ENCODE data around the gene SLC1A5.
A peak's percentile ranks its signal among the peaks of the same experiment; 100 is the strongest.
"Not testable (repeated sequence)": the region's sequence is repeated elsewhere in the genome, so short reads cannot be mapped to it uniquely, and the experiment has no call there.

SLC1A5 gene

GRCh38 chr19:46776927-46777911 lies 11.2 kb downstream of the SLC1A5 start:
- no peak for TF ChIP-seq CTCF (conservative IDR thresholded peaks at IDR 0.05; ENCODE audit: low read depth, low read length)
- DNase-seq (ENCODE audit: low read depth) = no peak

GRCh38 chr19:46775642-46776258 lies 12.6 kb downstream of the SLC1A5 start:
- DNase-seq (ENCODE audit: low read depth) = no peak
- no peak for TF ChIP-seq CTCF (conservative IDR thresholded peaks at IDR 0.05; ENCODE audit: low read depth, low read length)
- H3K4me3 ChIP-seq (ENCODE audit: low read depth, low read length) = no peak overlapping the region

More at GRCh38 chr19:46776927-46777911, 11.2 kb downstream of the SLC1A5 start:
- H3K4me3 ChIP-seq (ENCODE audit: low read depth, low read length) = no peak overlapping the region

GRCh38 chr19:46773018-46773399 lies 15.4 kb downstream of the SLC1A5 start:
- TF ChIP-seq CTCF (conservative IDR thresholded peaks at IDR 0.05; ENCODE audit: low read depth, low read length) = no peak
- DNase-seq (ENCODE audit: low read depth) = no peak

GRCh38 chr19:46772170-46773017 lies 16.0 kb downstream of the SLC1A5 start:
- no peak overlapping the region for H3K4me3 ChIP-seq (ENCODE audit: low read depth, low read length)
- TF ChIP-seq CTCF (conservative IDR thresholded peaks at IDR 0.05; ENCODE audit: low read depth, low read length) = no peak
- no peak for DNase-seq (ENCODE audit: low read depth)

More at GRCh38 chr19:46773018-46773399, 15.4 kb downstream of the SLC1A5 start:
- no peak overlapping the region for H3K4me3 ChIP-seq (ENCODE audit: low read depth, low read length)

- not testable (repeated sequence) for DNase-seq (ENCODE audit: low read depth); H3K4me3 ChIP-seq (ENCODE audit: low read depth, low read length)
Observed at GRCh38 chr19:46768746-46769145, 19.6 kb downstream of the SLC1A5 start.

DNA sequence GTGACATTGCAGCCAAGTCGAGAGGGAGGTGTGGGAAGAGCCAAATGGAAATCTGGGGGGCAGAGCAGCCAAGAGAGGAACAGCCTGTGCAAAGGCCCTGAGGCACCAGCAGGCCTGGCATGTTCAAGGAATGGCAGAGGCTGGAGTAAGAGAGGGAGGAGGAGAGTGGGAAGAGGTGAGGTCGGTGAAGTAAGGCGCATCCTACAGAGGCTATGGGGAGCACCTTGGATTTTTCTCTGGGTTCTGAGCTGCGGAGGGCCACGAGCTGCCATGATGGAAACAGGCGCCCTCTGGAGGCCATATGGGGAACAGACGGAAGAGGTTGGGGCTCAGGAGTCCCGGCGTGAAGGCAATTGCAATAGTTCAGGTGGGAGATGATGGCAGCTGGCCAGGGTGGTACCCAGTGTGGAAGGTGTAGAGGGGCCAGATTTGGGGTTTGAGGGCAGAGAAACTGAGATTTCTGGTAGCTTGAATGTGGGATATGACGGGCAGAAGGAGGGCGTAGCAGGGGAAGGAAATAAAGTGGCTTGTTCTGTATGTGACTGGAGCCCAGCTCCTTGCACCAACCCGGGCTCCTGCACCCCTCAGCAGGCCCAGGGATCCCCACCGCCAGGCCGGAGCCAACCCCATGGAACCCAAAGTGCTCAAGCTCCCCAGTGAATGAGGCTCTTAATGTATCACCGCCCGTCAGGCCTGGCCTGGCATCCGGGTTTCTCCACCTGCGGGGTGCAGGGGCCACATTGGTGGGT lies 21.7 kb downstream of the SLC1A5 start:
- peak; percentile 82 for TF ChIP-seq CTCF (conservative IDR thresholded peaks at IDR 0.05; ENCODE audit: low read depth, low read length)
- H3K4me3 ChIP-seq (ENCODE audit: low read depth, low read length) = no peak overlapping the region
- DNase-seq (ENCODE audit: low read depth) = peak; percentile 52

Measured in choroid plexus epithelial cell (primary cell).